HG02973 (cell line): Measurements from ENCODE around the gene HPX.

Experiments
- ATAC-seq: cut with Tn5 transposase; IDR thresholded peaks from one replicate; pipeline ENCODE4 v1.9.1; 2021; ENCODE audit warnings: moderate library complexity; ENCODE audit not compliant: unreplicated experiment

HPX gene

GRCh38 chr11:6418557-6419008 lies 22.2 kb downstream of the HPX start:
- peak; percentile 9 for ATAC-seq

GRCh38 chr11:6417907-6418556 lies 22.8 kb downstream of the HPX start:
- no peak for ATAC-seq

GRCh38 chr11:6415797-6416196 lies 25.0 kb downstream of the HPX start:
- no peak for ATAC-seq

- ATAC-seq: no peak
Measured at GRCh38 chr11:6414874-6415328, 25.9 kb downstream of the HPX start.

GRCh38 chr11:6413791-6414201 lies 27.0 kb downstream of the HPX start:
- no peak for ATAC-seq

- no peak for ATAC-seq
Measured at GRCh38 chr11:6411594-6412031, 29.2 kb downstream of the HPX start.

- no peak for ATAC-seq
Measured at GRCh38 chr11:6410695-6411430, 29.9 kb downstream of the HPX start.

- ATAC-seq: no peak
Measured at GRCh38 chr11:6406370-6406769, 34.4 kb downstream of the HPX start.

GRCh38 chr11:6405846-6406245 lies 34.9 kb downstream of the HPX start:
- ATAC-seq: no peak

GRCh38 chr11:6405052-6405667 lies 35.6 kb downstream of the HPX start:
- no peak for ATAC-seq

- no peak for ATAC-seq
Measured at GRCh38 chr11:6404342-6405051, 36.3 kb downstream of the HPX start.

GRCh38 chr11:6403539-6403938 lies 37.2 kb downstream of the HPX start:
- ATAC-seq: no peak

- ATAC-seq: peak; percentile 87
Measured at GRCh38 chr11:6402561-6402981, 38.2 kb downstream of the HPX start.

GRCh38 chr11:6402061-6402470 lies 38.7 kb downstream of the HPX start:
- peak; percentile 37 for ATAC-seq

GRCh38 chr11:6401464-6401863 lies 39.3 kb downstream of the HPX start:
- no peak for ATAC-seq

GRCh38 chr11:6400431-6401345 lies 40.1 kb downstream of the HPX start:
- ATAC-seq: no peak

- no peak for ATAC-seq
Measured at GRCh38 chr11:6397636-6398035, 43.2 kb downstream of the HPX start.

GRCh38 chr11:6397156-6397555 lies 43.6 kb downstream of the HPX start:
- no peak for ATAC-seq

GRCh38 chr11:6395470-6396060 lies 45.2 kb downstream of the HPX start:
- ATAC-seq: no peak
